Activated naive CD8-positive, alpha-beta T cell treated with anti-CD3 and anti-CD28 coated beads, Interleukin-2, amount 10 ng/mL, durations not matched to agents 7 days and 5 days (primary cell): ENCODE results near the gene SFTPB. TPM values are rescaled to one million over a fixed set of nuclear protein-coding genes. Genes with fewer than 3 reads are reported as not detected.

Experiments used
- ATAC-seq: fragments of 150-1000 bp; cut with Tn5 transposase; one replicate; pipeline ENCODE4 v1.10.0; 2021; ENCODE audit warnings: low read depth, moderate library complexity
- POLR2A ChIA-PET: fragments of 350-600 bp; sonication (Branson Sonifier 250); formaldehyde crosslinking; loops from one replicate; lab custom pipeline; 2021; ENCODE audit warnings: antibody characterized with exemption; lab: Charles Lee
- DNase-seq: peaks from one replicate; pipeline ENCODE4 v3.0.0; 2021
- H3K27ac Mint-ChIP-seq: one replicate; pipeline ENCODE4 v1.8.0; 2022; ENCODE audit warnings: mild to moderate bottlenecking, mixed read lengths
- H3K27me3 Mint-ChIP-seq: one replicate; pipeline ENCODE4 v1.8.0; 2022; ENCODE audit warnings: mild to moderate bottlenecking, moderate library complexity, mixed read lengths
- H3K36me3 Mint-ChIP-seq: one replicate; pipeline ENCODE4 v1.8.0; 2021; ENCODE audit warnings: mild to moderate bottlenecking, mixed read lengths
- H3K4me1 Mint-ChIP-seq: one replicate; pipeline ENCODE4 v1.8.0; 2021; ENCODE audit warnings: mixed read lengths
- H3K4me3 Mint-ChIP-seq: one replicate; pipeline ENCODE4 v1.8.0; 2022; ENCODE audit warnings: mild to moderate bottlenecking, moderate library complexity, mixed read lengths
- H3K9me3 Mint-ChIP-seq: one replicate; pipeline ENCODE4 v1.8.0; 2021; ENCODE audit warnings: mixed read lengths
- total RNA-seq, 2 experiments: library from RNA; stranded (reverse); gene quantifications; one replicate each; pipeline ENCODE4 v1.2.3, GENCODE V29; 2021

Gene SFTPB
- total RNA-seq, 2 experiments from 2014 or later: not detected

DNA sequence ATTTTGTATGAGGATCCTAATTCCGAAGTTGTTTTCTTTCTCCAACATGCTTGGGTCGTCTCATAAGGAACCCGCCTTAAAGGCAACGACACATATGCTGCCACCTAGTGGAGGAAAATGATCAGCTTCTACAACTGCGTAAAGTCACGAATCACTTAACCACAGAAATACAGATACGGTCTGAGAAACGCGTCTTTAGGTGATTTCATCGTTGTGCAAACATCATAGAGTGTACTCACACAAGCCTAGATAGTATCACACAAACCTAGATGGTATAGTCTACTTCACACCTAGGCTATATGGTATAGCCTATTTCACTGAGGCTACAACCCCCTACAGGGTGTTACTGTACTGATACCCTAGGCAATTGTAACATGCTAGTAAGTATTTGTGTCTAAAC lies 39.3 kb upstream of the SFTPB start:
- Mint-ChIP-seq H3K4me1 (peaks cover 43% of the 10 kb centered on the region), H3K27me3 (peaks cover 16% of the 10 kb centered on the region), H3K9me3 (no peaks in the 10 kb centered on the region), H3K27ac (peak overlapping the region; percentile 70), H3K4me3 (peak overlapping the region; percentile 33), H3K36me3 (no peaks in the 10 kb centered on the region)
- no peak for DNase-seq
- POLR2A ChIA-PET: interaction anchor here (1.4 kb wide), 1 partner anchor 28 kb away, joined by 5 read pairs; no protein-coding TSS in a partner anchor
- ATAC-seq: peak; percentile 84

DNA sequence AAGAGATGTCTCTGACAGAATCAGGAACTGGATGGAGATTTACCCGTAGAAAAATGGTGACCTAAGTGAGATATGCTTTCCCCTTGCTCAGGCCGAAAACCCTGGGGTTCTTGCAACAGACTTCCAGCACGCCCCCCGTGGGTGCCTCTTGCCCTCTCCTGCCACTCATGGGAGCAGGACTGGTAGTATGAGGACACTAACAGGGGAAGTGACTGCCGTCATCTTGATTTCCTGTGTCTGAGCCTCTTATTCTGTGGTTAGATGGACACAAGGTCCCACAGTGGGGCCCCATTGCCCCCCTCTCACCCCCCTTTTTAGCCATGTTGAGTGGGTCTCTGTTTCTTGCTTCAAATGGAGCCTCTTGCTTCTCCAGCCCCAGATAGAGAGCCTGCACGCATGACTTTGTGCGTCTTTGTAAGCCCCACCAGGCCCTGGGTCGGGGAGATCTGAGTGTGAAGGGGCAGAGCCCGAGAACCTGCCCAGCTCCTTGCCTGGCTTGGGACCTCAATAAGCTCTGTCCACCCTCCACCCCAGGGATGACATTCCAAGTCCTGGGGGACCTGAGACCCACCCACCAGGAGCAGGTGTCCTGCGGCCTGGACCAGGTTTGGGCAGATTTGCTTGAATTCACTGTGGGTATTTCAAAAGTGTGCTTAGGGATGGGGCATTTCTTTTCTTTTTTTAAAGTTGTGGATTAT lies 38.7 kb upstream of the SFTPB start:
- DNase-seq: no peak
- Mint-ChIP-seq H3K9me3 (no peaks in the 10 kb centered on the region), H3K27ac (peak overlapping the region; percentile 70), H3K4me1 (peaks cover 45% of the 10 kb centered on the region), H3K4me3 (peak overlapping the region; percentile 33), H3K27me3 (peaks cover 17% of the 10 kb centered on the region), H3K36me3 (no peaks in the 10 kb centered on the region)
- POLR2A ChIA-PET: interaction anchor here (1.4 kb wide), 1 partner anchor 28 kb away, joined by 5 read pairs; no protein-coding TSS in a partner anchor
- ATAC-seq: peak; percentile 9

DNA sequence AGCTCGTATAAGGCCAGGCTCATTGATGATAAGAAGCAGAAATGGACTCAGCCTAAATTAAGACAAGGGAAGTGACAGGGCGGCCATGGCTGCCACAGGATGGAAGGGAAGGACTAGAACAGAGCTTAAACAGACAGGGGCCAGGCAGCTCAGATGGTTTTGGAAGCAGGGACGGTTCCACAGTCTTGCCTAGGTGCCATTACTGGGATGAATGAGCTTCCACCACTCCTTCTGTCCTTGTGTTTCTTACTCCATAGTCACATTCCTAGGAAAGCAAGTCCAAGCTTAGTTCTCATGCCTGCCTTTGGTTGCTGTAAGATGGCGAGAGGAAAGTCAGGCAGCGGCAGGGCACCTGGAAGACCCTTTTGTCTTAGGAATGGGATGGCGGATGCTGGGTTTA lies 38.1 kb upstream of the SFTPB start:
- Mint-ChIP-seq H3K4me3 (no peak overlapping the region), H3K27me3 (peaks cover 17% of the 10 kb centered on the region), H3K36me3 (no peaks in the 10 kb centered on the region), H3K4me1 (peaks cover 47% of the 10 kb centered on the region), H3K9me3 (no peaks in the 10 kb centered on the region), H3K27ac (peak overlapping the region; percentile 51)
- no peak for ATAC-seq
- DNase-seq: no peak
- POLR2A ChIA-PET: interaction anchor here (0.6 to 3.5 kb wide), 3 partner anchors 9 to 90 kb away, joined by 3 to 15 read pairs (median 3); partner anchors contain the start of gene USP39

DNA sequence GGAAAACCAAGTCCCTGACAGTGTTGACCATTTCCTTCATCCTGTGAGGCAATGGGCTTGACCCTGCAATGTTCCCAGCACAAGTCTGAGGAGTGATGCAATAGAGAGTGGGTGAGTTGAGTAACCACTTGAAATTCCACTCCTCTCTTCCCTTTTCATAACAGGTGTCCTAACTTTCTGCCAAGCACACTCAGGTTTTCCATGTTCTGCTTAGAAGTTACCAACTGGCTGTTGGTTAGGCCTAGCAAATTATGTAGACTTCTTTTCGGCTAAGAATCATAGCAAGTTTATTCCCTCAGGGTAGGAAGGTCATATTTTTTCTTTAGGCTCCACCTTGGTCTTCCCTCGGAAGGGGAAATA lies 37.7 kb upstream of the SFTPB start:
- Mint-ChIP-seq H3K9me3 (no peaks in the 10 kb centered on the region), H3K27me3 (peaks cover 17% of the 10 kb centered on the region), H3K4me1 (peaks cover 47% of the 10 kb centered on the region), H3K27ac (peak overlapping the region; percentile 51), H3K36me3 (no peaks in the 10 kb centered on the region), H3K4me3 (no peak overlapping the region)
- no peak for ATAC-seq
- DNase-seq: no peak
- POLR2A ChIA-PET: interaction anchor here (0.6 to 3.5 kb wide), 4 partner anchors 9 to 90 kb away, joined by 3 to 15 read pairs (median 4); partner anchors contain the start of gene USP39

DNA sequence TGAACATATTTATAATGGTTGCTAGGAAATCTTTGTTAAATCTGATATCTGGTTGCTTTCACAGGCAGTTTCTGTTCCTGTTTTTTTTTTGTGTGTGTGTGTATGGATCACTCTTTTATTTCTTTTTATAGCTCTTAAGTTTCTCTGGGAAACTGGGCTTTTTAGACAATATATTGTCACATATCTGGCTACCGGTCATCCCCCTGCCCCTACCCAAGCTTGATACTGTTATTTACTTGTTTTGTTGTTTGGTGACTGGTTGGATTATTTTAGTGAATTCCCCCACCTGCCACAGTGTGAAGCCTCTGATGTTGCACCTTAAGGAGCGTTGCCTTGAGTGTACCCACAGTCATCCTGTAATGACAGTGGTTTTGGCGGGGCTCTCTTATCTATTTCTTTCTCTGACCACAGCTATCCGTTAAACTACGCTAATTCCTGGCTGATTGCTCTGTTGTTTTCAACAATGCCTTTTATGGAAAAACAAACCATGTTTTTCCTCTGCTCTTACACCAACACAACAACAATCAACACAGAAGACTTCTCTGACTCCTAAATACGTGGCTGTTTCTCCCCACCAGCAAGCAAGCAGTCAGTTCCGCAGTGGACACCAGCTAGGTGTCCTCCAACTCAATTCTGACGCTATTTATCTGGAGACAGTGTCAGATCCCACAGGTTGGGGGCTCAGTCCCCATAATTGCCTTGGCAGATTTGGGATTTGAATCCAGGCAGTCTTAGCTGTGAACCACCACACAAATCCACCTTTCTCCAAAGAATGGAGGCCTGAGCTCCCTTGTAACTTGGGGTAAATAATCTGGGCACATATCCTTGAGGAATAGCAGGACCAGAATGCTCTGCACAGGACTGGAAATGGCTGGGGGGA lies 37.0 kb upstream of the SFTPB start:
- H3K4me1 Mint-ChIP-seq: peaks cover 41% of the 10 kb centered on the region
- DNase-seq (no peak), ATAC-seq (peak; percentile 44)
- H3K36me3 Mint-ChIP-seq: no peaks in the 10 kb centered on the region
- peak overlapping the region; percentile 44 for H3K4me3 Mint-ChIP-seq
- H3K9me3 Mint-ChIP-seq: no peaks in the 10 kb centered on the region
- POLR2A ChIA-PET: interaction anchor here (0.6 to 3.5 kb wide), 4 partner anchors 10 to 89 kb away, joined by 3 to 15 read pairs (median 4); partner anchors contain the start of gene USP39
- peak overlapping the region; percentile 51 for H3K27ac Mint-ChIP-seq
- H3K27me3 Mint-ChIP-seq: peaks cover 17% of the 10 kb centered on the region

DNA sequence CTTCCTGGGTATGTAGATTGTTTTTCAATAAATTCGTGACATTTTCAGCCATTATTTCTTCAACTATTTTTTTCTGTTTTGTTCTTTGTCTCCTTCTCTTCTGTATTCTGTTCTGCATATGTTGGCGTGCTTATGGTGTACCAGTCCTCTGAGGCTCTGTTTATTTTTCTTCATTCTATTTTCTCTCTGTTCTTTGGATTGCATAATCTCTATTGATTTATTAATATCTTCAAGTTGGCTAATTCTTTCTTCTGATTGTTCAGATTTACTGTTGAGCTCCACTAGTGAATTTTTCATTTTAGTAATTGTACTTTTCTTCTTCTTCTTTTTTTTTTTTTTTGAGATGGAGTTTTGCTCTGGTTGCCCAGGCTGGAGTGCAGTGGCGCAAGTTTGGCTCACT lies 36.0 kb upstream of the SFTPB start:
- H3K9me3 Mint-ChIP-seq: no peaks in the 10 kb centered on the region
- DNase-seq: no peak
- H3K4me1 Mint-ChIP-seq: peaks cover 41% of the 10 kb centered on the region
- POLR2A ChIA-PET: interaction anchor here (1.4 to 3.5 kb wide), 2 partner anchors 11 to 23 kb away, joined by 6 to 15 read pairs; no protein-coding TSS in a partner anchor
- no peak overlapping the region for H3K27ac Mint-ChIP-seq
- H3K36me3 Mint-ChIP-seq: no peaks in the 10 kb centered on the region
- ATAC-seq: no peak
- peaks cover 17% of the 10 kb centered on the region for H3K27me3 Mint-ChIP-seq
- H3K4me3 Mint-ChIP-seq: no peak overlapping the region

DNA sequence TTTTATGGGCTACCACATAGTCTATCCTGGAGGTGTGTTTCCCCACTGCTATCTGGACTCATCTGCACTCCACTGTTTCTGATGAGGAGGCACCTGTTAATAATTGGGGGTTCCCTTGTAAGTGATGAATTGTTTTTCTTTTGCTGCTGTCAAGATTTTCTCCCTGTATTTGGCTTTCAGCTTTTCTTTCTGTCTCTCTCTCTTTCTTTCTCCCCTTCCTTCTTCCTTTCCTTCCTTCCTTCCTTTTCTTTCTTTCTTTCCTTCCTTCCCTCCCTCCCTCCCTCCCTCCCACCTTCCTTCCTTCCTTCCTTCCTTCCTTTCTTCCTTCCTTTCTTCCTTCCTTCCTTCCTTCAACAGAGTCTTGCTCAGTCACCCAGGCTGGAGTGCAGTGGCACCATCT lies 35.3 kb upstream of the SFTPB start:
- Mint-ChIP-seq H3K27me3 (peaks cover 14% of the 10 kb centered on the region), H3K9me3 (no peaks in the 10 kb centered on the region), H3K4me3 (no peak overlapping the region), H3K36me3 (no peaks in the 10 kb centered on the region), H3K27ac (no peak overlapping the region), H3K4me1 (peaks cover 44% of the 10 kb centered on the region)
- DNase-seq (no peak), ATAC-seq (no peak)
- POLR2A ChIA-PET: interaction anchor here (3.5 kb wide), 1 partner anchor 23 kb away, joined by 15 read pairs; no protein-coding TSS in a partner anchor

DNA sequence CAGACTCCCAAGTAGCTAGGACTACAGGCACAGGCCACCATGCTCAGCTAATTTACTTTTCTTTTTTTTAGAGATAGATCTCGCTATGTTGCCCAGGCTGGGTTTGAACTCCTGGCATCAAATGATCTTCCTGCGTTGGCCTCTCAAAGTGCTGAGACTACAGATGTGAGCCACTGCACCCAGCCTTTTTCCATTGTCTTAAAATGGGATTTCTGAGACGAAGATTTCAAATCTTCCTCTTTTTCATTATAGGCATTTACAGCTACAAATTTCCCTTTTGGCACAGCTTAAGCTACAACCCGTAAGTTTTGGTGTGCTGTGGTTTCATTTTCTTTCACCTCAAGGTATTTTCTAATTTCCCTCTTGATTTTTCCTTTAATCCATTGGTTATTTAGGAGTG lies 34.8 kb upstream of the SFTPB start:
- Mint-ChIP-seq H3K27ac (no peak overlapping the region), H3K9me3 (no peaks in the 10 kb centered on the region), H3K36me3 (no peaks in the 10 kb centered on the region), H3K4me1 (peaks cover 48% of the 10 kb centered on the region), H3K4me3 (no peak overlapping the region), H3K27me3 (peaks cover 14% of the 10 kb centered on the region)
- ATAC-seq: no peak
- no peak for DNase-seq
- POLR2A ChIA-PET: interaction anchor here (3.5 kb wide), 1 partner anchor 22 kb away, joined by 15 read pairs; no protein-coding TSS in a partner anchor

DNA sequence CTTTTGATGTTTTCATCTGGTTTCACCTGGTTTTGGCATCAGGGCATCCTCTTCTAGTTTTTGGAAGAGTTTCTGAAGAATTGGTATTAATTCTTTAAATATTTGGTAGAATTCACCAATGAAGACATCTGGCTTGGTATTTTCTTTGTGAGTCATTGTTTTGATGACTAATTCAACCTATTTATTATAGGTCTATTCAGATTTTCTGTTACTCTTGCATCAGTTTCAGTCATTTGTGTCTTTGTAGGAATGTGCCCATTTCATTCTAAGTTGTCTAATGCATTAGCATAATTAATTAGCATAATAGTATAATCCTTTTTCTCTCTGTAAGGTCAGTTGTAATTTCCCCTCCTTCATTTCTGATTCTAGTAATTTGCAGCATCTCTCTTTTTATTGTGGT lies 34.2 kb upstream of the SFTPB start:
- DNase-seq: no peak
- H3K27ac Mint-ChIP-seq: no peak overlapping the region
- H3K36me3 Mint-ChIP-seq: no peaks in the 10 kb centered on the region
- H3K9me3 Mint-ChIP-seq: no peaks in the 10 kb centered on the region
- peaks cover 14% of the 10 kb centered on the region for H3K27me3 Mint-ChIP-seq
- H3K4me3 Mint-ChIP-seq: no peak overlapping the region
- no peak for ATAC-seq
- H3K4me1 Mint-ChIP-seq: peaks cover 47% of the 10 kb centered on the region
- POLR2A ChIA-PET: no interaction called here

DNA sequence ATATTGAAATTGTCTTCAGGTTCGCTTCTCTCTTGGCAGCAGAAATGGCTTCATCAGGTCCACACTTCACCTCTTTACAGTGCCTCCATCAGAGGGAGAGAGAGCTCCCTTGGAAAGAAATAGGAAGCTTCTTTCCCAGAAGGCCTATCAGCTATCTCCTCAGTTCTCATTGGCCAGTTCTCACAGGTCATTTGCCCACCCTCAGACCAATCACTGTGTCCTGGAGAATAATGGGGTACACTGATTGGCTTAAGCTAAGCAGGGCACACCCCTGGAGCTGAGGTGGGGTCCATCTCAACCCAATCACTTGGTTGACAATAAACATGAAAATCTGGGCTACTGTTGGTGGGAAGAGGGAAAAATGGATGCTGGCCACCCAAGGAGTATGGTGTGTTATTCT lies 31.3 kb upstream of the SFTPB start:
- Mint-ChIP-seq H3K27me3 (peaks cover 14% of the 10 kb centered on the region), H3K27ac (no peak overlapping the region), H3K36me3 (no peaks in the 10 kb centered on the region), H3K4me1 (peaks cover 24% of the 10 kb centered on the region), H3K9me3 (no peaks in the 10 kb centered on the region), H3K4me3 (no peak overlapping the region)
- POLR2A ChIA-PET: no interaction called here
- DNase-seq (no peak), ATAC-seq (no peak)

DNA sequence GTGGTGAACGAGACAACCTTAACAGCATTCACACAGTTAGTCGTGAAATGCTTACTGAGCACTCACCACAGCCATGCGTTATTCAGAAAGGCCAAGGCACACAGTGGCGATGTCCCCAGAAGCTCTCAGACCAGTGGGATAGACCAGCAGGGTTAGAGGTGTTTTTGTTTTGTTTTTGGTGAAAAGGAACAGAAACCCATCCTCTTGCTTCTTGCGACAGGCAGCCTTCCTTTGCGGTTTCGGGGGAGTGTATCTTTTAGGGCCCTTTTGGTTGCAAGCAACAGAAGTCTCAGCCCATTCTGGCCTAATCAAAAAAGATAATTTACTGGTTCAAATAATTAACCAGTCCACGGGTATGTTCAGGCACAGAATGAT lies 30.9 kb upstream of the SFTPB start:
- Mint-ChIP-seq H3K36me3 (no peaks in the 10 kb centered on the region), H3K4me3 (no peak overlapping the region), H3K9me3 (no peaks in the 10 kb centered on the region), H3K27ac (no peak overlapping the region), H3K27me3 (peaks cover 10% of the 10 kb centered on the region), H3K4me1 (peaks cover 22% of the 10 kb centered on the region)
- DNase-seq (no peak), ATAC-seq (no peak)
- POLR2A ChIA-PET: interaction anchor here (0.7 to 2.3 kb wide), 2 partner anchors 18 to 397 kb away, joined by 3 to 8 read pairs; no protein-coding TSS in a partner anchor

DNA sequence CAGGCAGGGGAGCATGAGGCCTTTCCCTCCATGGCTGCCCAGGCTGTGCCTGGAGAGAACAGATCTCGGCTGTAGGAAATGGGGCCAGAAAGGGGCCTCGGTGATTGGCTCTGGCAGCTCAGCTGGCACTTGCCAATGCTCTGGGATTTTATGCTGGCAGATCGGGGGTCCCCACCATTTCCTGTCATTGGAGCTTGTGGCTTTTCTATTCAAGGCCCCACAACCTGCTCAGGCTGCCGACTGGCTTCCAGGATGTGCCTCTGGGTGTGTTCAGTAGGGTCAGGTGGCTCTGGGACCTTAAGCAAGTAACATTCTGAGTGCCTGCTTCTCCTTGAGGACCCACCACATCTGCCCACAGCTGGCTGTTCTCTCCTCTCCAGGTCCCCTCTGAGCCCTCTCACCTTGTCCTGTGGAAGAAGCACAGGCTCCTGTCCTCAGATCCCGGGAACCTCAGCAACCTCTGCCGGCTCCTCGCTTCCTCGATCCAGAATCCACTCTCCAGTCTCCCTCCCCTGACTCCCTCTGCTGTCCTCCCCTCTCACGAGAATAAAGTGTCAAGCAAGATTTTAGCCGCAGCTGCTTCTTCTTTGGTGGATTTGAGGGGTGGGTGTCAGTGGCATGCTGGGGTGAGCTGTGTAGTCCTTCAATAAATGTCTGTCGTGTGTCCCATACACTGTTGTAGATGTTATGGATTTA lies 30.3 kb upstream of the SFTPB start:
- peak overlapping the region; percentile 50 for H3K27ac Mint-ChIP-seq
- H3K36me3 Mint-ChIP-seq: no peaks in the 10 kb centered on the region
- ATAC-seq (peak; percentile 77), DNase-seq (no peak)
- POLR2A ChIA-PET: interaction anchor here (0.7 to 2.3 kb wide), 2 partner anchors 17 to 398 kb away, joined by 3 to 8 read pairs; no protein-coding TSS in a partner anchor
- H3K4me3 Mint-ChIP-seq: no peak overlapping the region
- H3K9me3 Mint-ChIP-seq: no peaks in the 10 kb centered on the region
- peaks cover 20% of the 10 kb centered on the region for H3K4me1 Mint-ChIP-seq
- peaks cover 6% of the 10 kb centered on the region for H3K27me3 Mint-ChIP-seq
